ENCODE results near the gene PBX1. TPM values are rescaled to one million over a fixed set of nuclear protein-coding genes. Genes with fewer than 3 reads are reported as not detected.

Gene PBX1
- total RNA-seq, 1 experiment from 2014 or later, result 102 TPM

GRCh38 chr1:164590592-164590991, 31.6 kb downstream of the PBX1 start:
- CTCF ChIA-PET, result interaction anchor here (0.7 to 1.7 kb wide), 7 partner anchors 11 to 196 kb away, joined by 3 to 7 read pairs (median 4); partner anchors contain the start of gene PBX1

More at GRCh38 chr1:164590592-164590991, 31.6 kb downstream of the PBX1 start:
- peaks cover 96% of the 10 kb centered on the region for H3K4me1 Mint-ChIP-seq
- H3K36me3 Mint-ChIP-seq, result peaks cover 3% of the 10 kb centered on the region; the same call in 1 of the 2 replicates
- H3K9me3 Mint-ChIP-seq, result no peaks in the 10 kb centered on the region
- peak overlapping the region; percentile 99 for H3K27ac Mint-ChIP-seq
- DNase-seq (ENCODE audit: low spot score), result no peak
- POLR2A ChIA-PET, result interaction anchor here (1.1 to 1.6 kb wide), 2 partner anchors 12 to 32 kb away, joined by 3 to 6 read pairs; partner anchors contain the start of gene PBX1
- no peaks in the 10 kb centered on the region for H3K27me3 Mint-ChIP-seq (ENCODE audit: low read depth)
- ATAC-seq, result no peak
- no peak for TF ChIP-seq E2F1 (CRISPR knock-in tag; IDR thresholded peaks at IDR 0.05)
- no peak for TF ChIP-seq GTF2I (CRISPR knock-in tag; conservative IDR thresholded peaks at IDR 0.05)
- TF ChIP-seq MAX (CRISPR knock-in tag; IDR thresholded peaks at IDR 0.05), result no peak
- no peak for TF ChIP-seq FOXK1 (CRISPR knock-in tag; IDR thresholded peaks at IDR 0.05)
- TF ChIP-seq CDX4 (CRISPR knock-in tag; IDR thresholded peaks at IDR 0.05; ENCODE audit: borderline replicate concordance), result no peak
- no peak for TF ChIP-seq ZNF121 (CRISPR knock-in tag; IDR thresholded peaks at IDR 0.05)
- TF ChIP-seq CTCF (IDR thresholded peaks at IDR 0.05), result no peak
- no peak for TF ChIP-seq NR1H2 (CRISPR knock-in tag; IDR thresholded peaks at IDR 0.05)
- no peak for TF ChIP-seq GABPB1 (CRISPR knock-in tag; IDR thresholded peaks at IDR 0.05)
- TF ChIP-seq STAT6 (CRISPR knock-in tag; conservative IDR thresholded peaks at IDR 0.05; ENCODE audit: low read depth), result no peak
- no peak for TF ChIP-seq ZNF671 (CRISPR knock-in tag; IDR thresholded peaks at IDR 0.05)
- no peak for TF ChIP-seq USF1 (CRISPR knock-in tag; IDR thresholded peaks at IDR 0.05)
- peak overlapping the region; percentile 64 for H3K4me3 Mint-ChIP-seq
